Suprapubic skin (tissue), 3 donors: ENCODE results near the gene FAM117A.

ENCODE experiments used
- POLR2A ChIP-seq, 2 donors: fragments of 450-650 bp; IDR thresholded peaks; one replicate each; pipeline ENCODE4 v1.6.1; 2017; ENCODE audit warnings: antibody characterized with exemption in 2 of 2, mild to moderate bottlenecking in 2 of 2, moderate library complexity in 2 of 2
- TF ChIP-seq, protein P1 (sequence below), 2 donors: fragments of 200-600 bp in 1 of 2; fragments of 450-650 bp in 1 of 2; sonication (generic) in 1 of 2; IDR thresholded peaks; one replicate each; pipeline ENCODE4 v1.5.1; 2016 to 2019; ENCODE audit warnings: antibody characterized with exemption in 2 of 2, mild to moderate bottlenecking in 1 of 2, moderate library complexity in 1 of 2

DNA sequence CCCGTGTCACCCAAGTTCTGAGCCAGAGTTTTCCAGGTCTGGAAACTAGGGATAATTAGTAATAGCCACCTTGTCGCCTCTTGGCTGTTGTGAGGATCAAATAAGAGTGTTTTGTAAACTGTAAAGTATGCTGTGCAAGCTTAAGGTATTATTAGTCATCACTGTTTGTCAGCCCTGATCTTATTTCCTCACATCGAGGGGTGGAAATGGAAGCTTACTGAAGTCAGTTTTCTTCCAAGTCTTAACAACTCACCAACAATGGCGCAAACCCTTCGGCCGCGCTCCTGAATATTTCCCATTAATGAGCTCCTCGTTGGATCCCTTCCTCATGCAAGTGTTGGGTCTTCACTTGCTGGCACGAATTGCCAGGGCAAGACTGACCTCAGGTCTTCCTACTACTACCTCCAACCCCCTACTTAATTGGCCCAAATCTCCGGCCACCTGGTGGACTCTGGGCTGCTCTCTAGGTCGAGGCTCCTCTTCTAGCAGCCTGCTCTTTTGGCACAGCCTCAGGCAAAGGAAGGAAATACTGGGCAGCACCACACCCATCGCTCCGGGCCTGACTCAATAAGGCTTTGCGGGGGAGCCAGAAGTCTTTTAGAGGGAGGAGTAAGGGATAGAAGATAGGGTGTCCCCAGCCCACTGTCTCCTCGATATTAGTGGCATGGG, 55.3 kb downstream of the FAM117A start:
- TF ChIP-seq, protein P1, sequence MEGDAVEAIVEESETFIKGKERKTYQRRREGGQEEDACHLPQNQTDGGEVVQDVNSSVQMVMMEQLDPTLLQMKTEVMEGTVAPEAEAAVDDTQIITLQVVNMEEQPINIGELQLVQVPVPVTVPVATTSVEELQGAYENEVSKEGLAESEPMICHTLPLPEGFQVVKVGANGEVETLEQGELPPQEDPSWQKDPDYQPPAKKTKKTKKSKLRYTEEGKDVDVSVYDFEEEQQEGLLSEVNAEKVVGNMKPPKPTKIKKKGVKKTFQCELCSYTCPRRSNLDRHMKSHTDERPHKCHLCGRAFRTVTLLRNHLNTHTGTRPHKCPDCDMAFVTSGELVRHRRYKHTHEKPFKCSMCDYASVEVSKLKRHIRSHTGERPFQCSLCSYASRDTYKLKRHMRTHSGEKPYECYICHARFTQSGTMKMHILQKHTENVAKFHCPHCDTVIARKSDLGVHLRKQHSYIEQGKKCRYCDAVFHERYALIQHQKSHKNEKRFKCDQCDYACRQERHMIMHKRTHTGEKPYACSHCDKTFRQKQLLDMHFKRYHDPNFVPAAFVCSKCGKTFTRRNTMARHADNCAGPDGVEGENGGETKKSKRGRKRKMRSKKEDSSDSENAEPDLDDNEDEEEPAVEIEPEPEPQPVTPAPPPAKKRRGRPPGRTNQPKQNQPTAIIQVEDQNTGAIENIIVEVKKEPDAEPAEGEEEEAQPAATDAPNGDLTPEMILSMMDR (IDR thresholded peaks at IDR 0.05): no peak
- no peak for TF ChIP-seq POLR2A (IDR thresholded peaks at IDR 0.05)
